A673 (cell line): ENCODE measurements around the gene RNF31. TPM values are rescaled to one million over a fixed set of nuclear protein-coding genes. Genes with fewer than 3 reads are reported as not detected.

Experiments
- BruUV-seq: library from RNA; stranded (reverse); fragments of 400-500 nt; replicated peaks from 2 replicates; lab custom pipeline; 2021; lab: Mats Ljungman, UMichigan
- CTCF ChIA-PET: fragments of 300-600 bp; sonication (Branson Sonifier 250); formaldehyde crosslinking; loops from one replicate; lab custom pipeline; 2022; ENCODE audit warnings: antibody characterized with exemption; lab: Charles Lee
- POLR2A ChIA-PET: fragments of 300-600 bp; sonication (Branson Sonifier 250); formaldehyde crosslinking; loops from one replicate; lab custom pipeline; 2022; ENCODE audit warnings: antibody characterized with exemption; ENCODE audit not compliant: low non-redundant PET; lab: Charles Lee
- DNase-seq: peaks from one replicate; pipeline ENCODE4 v3.0.0-alpha.2; 2015; ENCODE audit warnings: low spot score
- H3K27ac ChIP-seq: fragments of 200-600 bp; sonication (generic); 2 replicates; pipeline ENCODE4 v1.5.1; 2016; ENCODE audit warnings: mixed run types, low read depth, mild to moderate bottlenecking, mixed read lengths, antibody characterized with exemption, low read length; ENCODE audit not compliant: poor library complexity, severe bottlenecking
- H3K27me3 ChIP-seq: fragments of 200-600 bp; sonication (generic); replicated peaks from 2 replicates; pipeline ENCODE4 v1.6.1; 2017; ENCODE audit warnings: mixed run types, low read depth, mild to moderate bottlenecking, mixed read lengths, antibody characterized with exemption, low read length; ENCODE audit not compliant: insufficient read depth, poor library complexity
- H3K36me3 ChIP-seq: fragments of 200-600 bp; sonication (generic); 2 replicates; pipeline ENCODE4 v1.6.1; 2016; ENCODE audit warnings: mixed run types, mild to moderate bottlenecking, mixed read lengths, antibody characterized with exemption, low read length; ENCODE audit not compliant: insufficient read depth, poor library complexity, severe bottlenecking
- H3K4me1 ChIP-seq: fragments of 200-600 bp; sonication (generic); 2 replicates; pipeline ENCODE4 v1.6.1; 2017; ENCODE audit warnings: mixed run types, mild to moderate bottlenecking, mixed read lengths, antibody characterized with exemption, low read length; ENCODE audit not compliant: insufficient read depth, poor library complexity, severe bottlenecking
- H3K4me3 ChIP-seq: fragments of 200-600 bp; sonication (generic); 2 replicates; pipeline ENCODE4 v1.5.1; 2016; ENCODE audit warnings: low read depth, mixed run types, mild to moderate bottlenecking, mixed read lengths, low read length; ENCODE audit not compliant: poor library complexity, severe bottlenecking
- H3K9me3 ChIP-seq: fragments of 200-600 bp; sonication (generic); 2 replicates; pipeline ENCODE4 v1.6.1; 2016; ENCODE audit warnings: mixed run types, low read depth, mild to moderate bottlenecking, mixed read lengths, antibody characterized with exemption, low read length; ENCODE audit not compliant: poor library complexity, severe bottlenecking
- EZH2 ChIP-seq: fragments of 200-600 bp; sonication (generic); IDR thresholded peaks from 2 replicates; pipeline ENCODE4 v1.6.1; 2017; ENCODE audit warnings: borderline replicate concordance, low read depth, mild to moderate bottlenecking, mixed read lengths, antibody characterized with exemption, low read length; ENCODE audit not compliant: poor library complexity, severe bottlenecking
- intact Hi-C: fragments of 100-400 bp; cut with micrococcal nuclease; formaldehyde crosslinking; loops from one replicate; pipeline ENCODE4 v1.10.0; 2022; ENCODE audit not compliant: unreplicated experiment
- total RNA-seq: library from RNA; stranded (reverse); gene quantifications from 2 replicates; pipeline ENCODE4 v1.2.3, GENCODE V29; 2021
- TF ChIP-seq, protein P1 (sequence below): fragments of 300-800, 200-600 bp; sonication (generic); conservative IDR thresholded peaks from 2 replicates; pipeline ENCODE4 v1.5.1; 2017; ENCODE audit warnings: low read depth, mild to moderate bottlenecking, antibody characterized with exemption, low read length, moderate library complexity, mixed read lengths

RNF31 gene
- total RNA-seq, 1 experiment from 2014 or later = 62.1 TPM

GRCh38 chr14:24155100-24155499, 7.8 kb downstream of the RNF31 start:
- no peak overlapping the region for H3K27ac ChIP-seq
- POLR2A ChIA-PET = interaction anchor here (0.7 kb wide), 1 partner anchor 8 kb away, joined by 6 read pairs; no protein-coding TSS in a partner anchor
- no peaks in the 10 kb centered on the region for H3K4me1 ChIP-seq
- CTCF ChIA-PET = no interaction called here
- H3K9me3 ChIP-seq = no peaks in the 10 kb centered on the region
- no TSS peak for BruUV-seq
- intact Hi-C loops = no loop called here
- peaks cover 64% of the 10 kb centered on the region for H3K36me3 ChIP-seq
- no peaks in the 10 kb centered on the region for H3K27me3 ChIP-seq
- no peak for DNase-seq
- TF ChIP-seq EZH2 = no peak
- TF ChIP-seq, protein P1, sequence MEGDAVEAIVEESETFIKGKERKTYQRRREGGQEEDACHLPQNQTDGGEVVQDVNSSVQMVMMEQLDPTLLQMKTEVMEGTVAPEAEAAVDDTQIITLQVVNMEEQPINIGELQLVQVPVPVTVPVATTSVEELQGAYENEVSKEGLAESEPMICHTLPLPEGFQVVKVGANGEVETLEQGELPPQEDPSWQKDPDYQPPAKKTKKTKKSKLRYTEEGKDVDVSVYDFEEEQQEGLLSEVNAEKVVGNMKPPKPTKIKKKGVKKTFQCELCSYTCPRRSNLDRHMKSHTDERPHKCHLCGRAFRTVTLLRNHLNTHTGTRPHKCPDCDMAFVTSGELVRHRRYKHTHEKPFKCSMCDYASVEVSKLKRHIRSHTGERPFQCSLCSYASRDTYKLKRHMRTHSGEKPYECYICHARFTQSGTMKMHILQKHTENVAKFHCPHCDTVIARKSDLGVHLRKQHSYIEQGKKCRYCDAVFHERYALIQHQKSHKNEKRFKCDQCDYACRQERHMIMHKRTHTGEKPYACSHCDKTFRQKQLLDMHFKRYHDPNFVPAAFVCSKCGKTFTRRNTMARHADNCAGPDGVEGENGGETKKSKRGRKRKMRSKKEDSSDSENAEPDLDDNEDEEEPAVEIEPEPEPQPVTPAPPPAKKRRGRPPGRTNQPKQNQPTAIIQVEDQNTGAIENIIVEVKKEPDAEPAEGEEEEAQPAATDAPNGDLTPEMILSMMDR = no peak
- no peak overlapping the region for H3K4me3 ChIP-seq

GRCh38 chr14:24156840-24157239, 9.5 kb downstream of the RNF31 start:
- Histone ChIP-seq H3K36me3 (peaks cover 56% of the 10 kb centered on the region), H3K4me1 (peaks cover 5% of the 10 kb centered on the region), H3K4me3 (no peak overlapping the region), H3K9me3 (no peaks in the 10 kb centered on the region), H3K27ac (no peak overlapping the region), H3K27me3 (no peaks in the 10 kb centered on the region)
- POLR2A ChIA-PET = no interaction called here
- CTCF ChIA-PET = no interaction called here
- intact Hi-C loops = no loop called here
- TF ChIP-seq, protein P1 = no peak
- TF ChIP-seq EZH2 = no peak
- no peak for DNase-seq
- no TSS peak for BruUV-seq

GRCh38 chr14:24157331-24157730, 10.0 kb downstream of the RNF31 start:
- ChIA-PET POLR2A (no interaction called here), CTCF (no interaction called here)
- no peak for DNase-seq
- Histone ChIP-seq H3K4me1 (peaks cover 8% of the 10 kb centered on the region), H3K9me3 (no peaks in the 10 kb centered on the region), H3K27me3 (no peaks in the 10 kb centered on the region), H3K36me3 (peaks cover 51% of the 10 kb centered on the region), H3K27ac (no peak overlapping the region), H3K4me3 (no peak overlapping the region)
- no peak for TF ChIP-seq EZH2
- TF ChIP-seq, protein P1 = no peak
- BruUV-seq = no TSS peak
- intact Hi-C loops = no loop called here
